Measurements from ENCODE around the gene NLGN1. TPM values are rescaled to one million over a fixed set of nuclear protein-coding genes. Genes with fewer than 3 reads are reported as not detected.

The NLGN1 gene
- total RNA-seq, 1 donor from 2014 or later, result not detected

- Mint-ChIP-seq H3K9me3 (ENCODE audit: low read depth) (no peaks in the 10 kb centered on the region), H3K36me3 (ENCODE audit: low read depth) (no peaks in the 10 kb centered on the region), H3K4me3 (ENCODE audit: unreplicated experiment) (no peak overlapping the region), H3K27me3 (ENCODE audit: low read depth) (peaks cover 1% of the 10 kb centered on the region), H3K27ac (ENCODE audit: unreplicated experiment) (no peak overlapping the region), H3K4me1 (ENCODE audit: low read depth) (no peaks in the 10 kb centered on the region)
- TF ChIP-seq CTCF (IDR thresholded peaks at IDR 0.05), result no peak
- no peak for DNase-seq (ENCODE audit: low spot score)
Measured at GRCh38 chr3:173463250-173463649, 65.7 kb downstream of the NLGN1 start.

DNA sequence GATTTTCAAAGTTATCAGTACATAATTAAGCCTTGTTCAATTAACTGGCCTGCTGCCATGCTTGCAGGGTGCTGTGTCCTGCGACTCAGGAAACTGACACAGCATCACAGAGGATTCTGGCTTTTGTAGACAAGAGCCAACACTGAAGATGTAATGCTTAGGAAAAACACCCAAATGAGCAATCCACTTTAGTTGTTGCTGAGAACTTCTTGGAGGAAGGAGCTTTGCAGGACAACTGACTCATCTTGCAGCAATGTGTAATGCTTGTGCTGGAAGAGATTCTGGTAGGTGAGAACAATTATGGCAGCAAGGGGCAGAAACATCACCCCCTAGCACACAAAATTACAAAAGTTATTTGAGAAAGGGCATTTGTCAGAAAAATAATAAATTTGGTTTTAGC lies 67.6 kb downstream of the NLGN1 start:
- Mint-ChIP-seq H3K36me3 (ENCODE audit: low read depth) (no peaks in the 10 kb centered on the region), H3K27me3 (ENCODE audit: low read depth) (peaks cover 1% of the 10 kb centered on the region), H3K4me1 (ENCODE audit: low read depth) (no peaks in the 10 kb centered on the region), H3K9me3 (ENCODE audit: low read depth) (no peaks in the 10 kb centered on the region), H3K27ac (ENCODE audit: unreplicated experiment) (no peak overlapping the region), H3K4me3 (ENCODE audit: unreplicated experiment) (no peak overlapping the region)
- TF ChIP-seq CTCF (IDR thresholded peaks at IDR 0.05), result no peak
- no peak for DNase-seq (ENCODE audit: low spot score)

- no peaks in the 10 kb centered on the region for H3K4me1 Mint-ChIP-seq (ENCODE audit: low read depth)
- DNase-seq (ENCODE audit: low spot score), result no peak
- TF ChIP-seq CTCF (IDR thresholded peaks at IDR 0.05), result no peak
- H3K27me3 Mint-ChIP-seq (ENCODE audit: low read depth), result peaks cover 1% of the 10 kb centered on the region
- no peaks in the 10 kb centered on the region for H3K36me3 Mint-ChIP-seq (ENCODE audit: low read depth)
- H3K9me3 Mint-ChIP-seq (ENCODE audit: low read depth), result no peaks in the 10 kb centered on the region
- H3K27ac Mint-ChIP-seq (ENCODE audit: unreplicated experiment), result no peak overlapping the region
- no peak overlapping the region for H3K4me3 Mint-ChIP-seq (ENCODE audit: unreplicated experiment)
Measured at GRCh38 chr3:173465898-173466678, 68.5 kb downstream of the NLGN1 start.

DNA sequence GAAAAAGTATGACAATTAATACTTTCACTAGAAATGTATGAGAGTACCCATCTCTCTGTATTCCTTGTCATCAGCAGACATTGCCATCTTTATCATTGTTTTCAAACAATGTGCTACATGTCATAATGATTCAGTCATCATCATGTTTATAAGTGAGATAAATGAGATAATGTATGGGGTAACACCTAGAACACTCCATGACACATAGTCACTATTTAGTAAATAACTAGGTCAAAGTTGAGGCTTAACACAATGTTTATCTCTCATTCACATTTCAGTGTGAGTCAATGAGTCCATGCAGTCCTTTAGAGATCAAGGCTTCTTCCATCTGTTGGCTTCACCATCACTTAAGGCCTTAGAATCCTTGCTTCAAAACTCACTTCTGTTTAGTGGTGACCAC lies 70.0 kb downstream of the NLGN1 start:
- peaks cover 1% of the 10 kb centered on the region for H3K27me3 Mint-ChIP-seq (ENCODE audit: low read depth)
- no peak for DNase-seq (ENCODE audit: low spot score)
- no peaks in the 10 kb centered on the region for H3K36me3 Mint-ChIP-seq (ENCODE audit: low read depth)
- no peak for TF ChIP-seq CTCF (IDR thresholded peaks at IDR 0.05)
- no peaks in the 10 kb centered on the region for H3K9me3 Mint-ChIP-seq (ENCODE audit: low read depth)
- H3K27ac Mint-ChIP-seq (ENCODE audit: unreplicated experiment), result no peak overlapping the region
- H3K4me1 Mint-ChIP-seq (ENCODE audit: low read depth), result no peaks in the 10 kb centered on the region
- no peak overlapping the region for H3K4me3 Mint-ChIP-seq (ENCODE audit: unreplicated experiment)

GRCh38 chr3:173473237-173473636 lies 75.7 kb downstream of the NLGN1 start:
- Mint-ChIP-seq H3K4me3 (ENCODE audit: unreplicated experiment) (no peak overlapping the region), H3K4me1 (ENCODE audit: low read depth) (no peaks in the 10 kb centered on the region), H3K27ac (ENCODE audit: unreplicated experiment) (no peak overlapping the region), H3K27me3 (ENCODE audit: low read depth) (peaks cover 2% of the 10 kb centered on the region), H3K36me3 (ENCODE audit: low read depth) (no peaks in the 10 kb centered on the region), H3K9me3 (ENCODE audit: low read depth) (peaks cover 12% of the 10 kb centered on the region)
- no peak for DNase-seq (ENCODE audit: low spot score)
- TF ChIP-seq CTCF (IDR thresholded peaks at IDR 0.05), result no peak
